Retinal pigment epithelial cell (primary cell): Measurements from ENCODE around the gene CHAT.
"Not testable (repeated sequence)": the region's sequence is repeated elsewhere in the genome, so short reads cannot be mapped to it uniquely, and the experiment has no call there.

Experiments used
- DNase-seq: peaks from one replicate; pipeline ENCODE4 v3.0.0-alpha.2; 2010; ENCODE audit warnings: low read depth
- H3K4me3 ChIP-seq: 2 replicates; pipeline ENCODE4 v1.5.1; 2011; ENCODE audit warnings: mild to moderate bottlenecking, low read length, control low read depth, moderate library complexity
- TF ChIP-seq, protein P1 (sequence below): conservative IDR thresholded peaks from 2 replicates; pipeline ENCODE4 v1.5.1; 2011; ENCODE audit warnings: low read depth, low read length, control low read depth, inconsistent platforms

Gene CHAT

DNA sequence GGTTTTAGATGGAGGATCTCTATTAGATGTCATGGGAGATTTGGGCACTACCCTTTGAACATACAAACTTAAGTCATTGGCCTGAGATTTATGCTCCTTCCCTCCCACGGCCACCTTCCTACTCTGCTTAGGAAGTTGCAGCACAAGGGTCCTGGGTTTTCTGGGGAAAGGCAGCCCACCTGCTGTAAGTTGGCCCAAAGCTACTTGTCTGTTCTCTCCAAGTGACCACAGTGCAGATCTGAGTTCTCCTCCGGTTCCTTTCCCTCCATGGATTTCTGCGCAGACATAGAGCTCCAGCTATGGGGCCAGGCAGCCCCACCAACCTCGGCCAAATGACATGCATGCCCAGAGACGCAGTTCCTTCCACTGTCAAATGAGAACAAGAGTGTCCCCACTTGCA lies 52.8 kb downstream of the CHAT start:
- no peak overlapping the region for H3K4me3 ChIP-seq
- no peak for DNase-seq
- TF ChIP-seq, protein P1, sequence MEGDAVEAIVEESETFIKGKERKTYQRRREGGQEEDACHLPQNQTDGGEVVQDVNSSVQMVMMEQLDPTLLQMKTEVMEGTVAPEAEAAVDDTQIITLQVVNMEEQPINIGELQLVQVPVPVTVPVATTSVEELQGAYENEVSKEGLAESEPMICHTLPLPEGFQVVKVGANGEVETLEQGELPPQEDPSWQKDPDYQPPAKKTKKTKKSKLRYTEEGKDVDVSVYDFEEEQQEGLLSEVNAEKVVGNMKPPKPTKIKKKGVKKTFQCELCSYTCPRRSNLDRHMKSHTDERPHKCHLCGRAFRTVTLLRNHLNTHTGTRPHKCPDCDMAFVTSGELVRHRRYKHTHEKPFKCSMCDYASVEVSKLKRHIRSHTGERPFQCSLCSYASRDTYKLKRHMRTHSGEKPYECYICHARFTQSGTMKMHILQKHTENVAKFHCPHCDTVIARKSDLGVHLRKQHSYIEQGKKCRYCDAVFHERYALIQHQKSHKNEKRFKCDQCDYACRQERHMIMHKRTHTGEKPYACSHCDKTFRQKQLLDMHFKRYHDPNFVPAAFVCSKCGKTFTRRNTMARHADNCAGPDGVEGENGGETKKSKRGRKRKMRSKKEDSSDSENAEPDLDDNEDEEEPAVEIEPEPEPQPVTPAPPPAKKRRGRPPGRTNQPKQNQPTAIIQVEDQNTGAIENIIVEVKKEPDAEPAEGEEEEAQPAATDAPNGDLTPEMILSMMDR = no peak

DNA sequence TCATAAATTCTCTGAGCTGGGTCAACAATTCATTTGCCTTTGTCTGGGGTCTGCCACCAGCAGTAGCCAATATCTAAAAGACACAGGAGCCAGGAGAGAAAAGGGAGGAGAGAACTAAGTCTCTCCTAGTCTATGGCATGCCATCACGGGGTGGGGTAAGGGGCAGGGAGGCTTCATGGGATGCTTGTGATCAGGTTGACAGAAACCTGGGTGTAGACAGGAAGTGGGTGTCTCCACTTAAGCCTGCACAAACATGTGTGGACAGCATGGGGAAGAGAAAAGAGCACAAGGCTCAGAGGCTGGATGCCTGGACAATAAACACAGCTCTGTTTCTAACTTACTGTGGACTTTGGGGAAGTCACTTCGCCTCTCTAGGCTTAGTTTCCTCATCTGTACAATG lies 54.2 kb downstream of the CHAT start:
- DNase-seq = no peak
- TF ChIP-seq, protein P1 = no peak

DNA sequence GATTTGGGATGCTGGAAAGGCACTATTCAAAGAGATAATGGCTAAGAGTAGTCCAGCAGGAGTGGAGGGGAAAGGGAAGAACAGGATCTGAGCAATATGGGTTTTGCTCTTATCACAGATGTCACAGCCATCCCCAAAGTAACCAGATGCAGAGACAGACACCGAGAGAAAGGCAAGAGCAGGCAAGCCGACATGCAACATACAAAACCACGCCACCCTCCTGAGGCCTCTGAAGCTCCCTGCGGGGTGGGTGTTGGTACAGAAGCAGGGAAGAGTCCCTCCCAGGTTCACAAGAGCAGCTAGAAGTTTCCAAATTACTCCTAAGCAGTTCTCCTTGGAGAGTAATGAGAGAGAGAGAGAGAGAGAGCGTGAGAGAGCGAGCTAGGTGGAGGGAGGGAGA lies 54.8 kb downstream of the CHAT start:
- no peak overlapping the region for H3K4me3 ChIP-seq
- DNase-seq = no peak
- TF ChIP-seq, protein P1 = no peak

More for the DNA sequence above, 54.2 kb downstream of the CHAT start:
- H3K4me3 ChIP-seq = no peak overlapping the region

DNA sequence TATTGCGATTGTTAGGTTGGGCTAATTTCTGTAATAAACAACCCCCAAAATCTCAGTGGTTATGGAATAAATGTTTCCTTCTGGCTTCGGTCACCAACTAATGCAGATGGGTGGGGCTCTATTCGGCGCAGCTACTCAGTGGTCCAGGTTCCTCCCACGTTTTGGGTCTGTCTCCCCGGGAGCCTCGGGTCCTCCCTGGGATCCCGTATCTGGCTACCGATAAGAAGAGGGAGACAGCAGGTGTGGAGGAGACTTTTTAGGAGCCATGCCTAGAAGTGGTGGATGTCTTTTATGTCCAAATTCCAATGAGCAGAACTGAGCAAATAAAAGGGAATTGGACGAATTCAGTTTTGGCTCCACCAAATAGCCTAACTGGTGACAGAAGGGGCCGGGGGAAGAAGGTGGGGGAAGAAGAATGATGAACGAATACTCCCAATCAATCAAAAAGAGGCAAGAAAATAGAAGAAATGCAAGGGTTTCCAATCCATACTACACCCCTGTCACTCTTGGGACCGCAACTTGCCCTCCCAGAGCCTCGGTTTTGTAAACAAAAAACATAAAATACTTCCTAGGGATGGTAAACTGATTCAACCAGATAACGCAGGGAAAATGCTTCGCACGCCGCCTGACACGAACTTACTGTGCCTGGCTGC lies 65.1 kb downstream of the CHAT start:
- no peak for DNase-seq
- peak overlapping the region; percentile 45 for H3K4me3 ChIP-seq
- TF ChIP-seq, protein P1 = no peak

DNA sequence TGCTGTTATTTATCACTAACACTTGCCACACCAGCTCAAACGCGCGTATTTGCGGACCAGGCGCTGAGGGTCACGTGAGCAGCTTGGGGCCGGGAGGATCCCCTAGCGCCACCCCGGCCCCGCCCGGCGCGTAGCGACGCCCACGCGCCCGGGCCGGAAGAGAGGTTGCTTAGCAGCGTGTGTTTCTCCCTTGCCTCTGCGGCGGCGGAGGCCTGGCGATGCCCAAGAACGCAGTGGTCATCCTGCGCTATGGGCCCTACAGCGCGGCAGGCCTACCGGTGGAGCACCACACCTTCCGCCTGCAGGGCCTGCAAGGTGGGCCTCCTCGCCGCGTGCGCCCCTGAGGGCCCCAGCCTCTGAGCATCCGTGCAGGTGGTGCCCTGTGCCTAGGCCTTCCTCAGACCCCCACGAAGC lies 65.7 kb downstream of the CHAT start, which contains the start of gene C10orf53:
TSS of gene C10orf53 (plus strand) at position 172 of the 414 bp plus-strand sequence. CDS start at position 219, 47 bp downstream.
- H3K4me3 ChIP-seq = peak within 1 kb of the TSS; percentile 45
- TF ChIP-seq, protein P1 = no peak
- peak; percentile 28 for DNase-seq

DNA sequence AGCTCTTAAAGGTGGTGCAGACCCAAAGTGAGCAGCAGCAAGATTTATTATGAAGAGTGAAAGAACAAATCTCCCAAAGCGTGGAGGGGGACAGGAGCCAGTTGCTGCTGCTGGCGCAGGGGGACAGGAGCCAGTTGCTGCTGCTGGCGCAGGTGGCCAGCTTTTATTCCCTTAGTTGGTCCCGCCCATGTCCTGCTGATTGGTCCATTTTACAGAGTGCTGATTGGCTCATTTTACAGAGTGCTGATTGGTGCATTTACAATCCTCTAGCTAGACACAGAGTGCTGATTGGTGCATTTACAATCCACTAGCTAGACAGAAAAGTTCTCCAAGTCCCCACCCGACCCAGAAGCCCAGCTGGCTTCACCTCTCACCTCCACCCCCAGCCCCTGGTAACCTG lies 68.6 kb downstream of the CHAT start:
- not testable (repeated sequence) for H3K4me3 ChIP-seq, DNase-seq

DNA sequence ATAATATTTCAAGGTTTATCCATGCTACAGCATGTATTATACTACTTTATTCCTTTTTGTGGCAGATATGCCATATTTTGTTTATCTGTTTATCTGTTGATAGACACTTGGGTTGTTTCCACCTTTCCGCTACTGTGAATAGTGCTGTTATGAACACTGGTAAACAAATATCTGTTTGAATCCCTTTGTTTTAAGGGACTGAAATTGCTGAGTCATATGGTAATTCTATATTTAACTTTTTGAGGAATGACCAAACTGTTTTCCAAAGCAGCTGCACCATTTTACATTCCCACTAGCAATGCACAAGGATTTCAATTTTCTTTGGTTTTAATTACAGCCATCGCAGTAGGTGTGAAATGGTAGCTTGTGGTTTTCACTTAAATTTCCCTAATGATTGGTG lies 69.0 kb downstream of the CHAT start:
- TF ChIP-seq, protein P1 = no peak
- DNase-seq = no peak
- H3K4me3 ChIP-seq = no peak overlapping the region
